Sigmoid colon (tissue), 7 donors: Measurements from ENCODE around the gene LAMA1. TPM values are rescaled to one million over a fixed set of nuclear protein-coding genes. Genes with fewer than 3 reads are reported as not detected.

ENCODE experiments used
- DNase-seq: peaks from one replicate; pipeline ENCODE4 v3.0.0-alpha.2; 2019
- H3K27ac ChIP-seq, 4 donors: fragments of 200-600 bp; sonication (generic); one replicate each; pipeline ENCODE4 v1.5.1; 2016 to 2019; ENCODE audit warnings: mild to moderate bottlenecking in 1 of 4
- H3K27me3 ChIP-seq, 3 donors: fragments of 200-600 bp; sonication (generic); one replicate each; pipeline ENCODE4 v1.5.1; 2019; ENCODE audit warnings: mild to moderate bottlenecking in 1 of 3
- H3K36me3 ChIP-seq, 4 donors: fragments of 200-600 bp; sonication (generic); one replicate each; pipeline ENCODE4 v1.5.1; 2016 to 2019
- H3K4me1 ChIP-seq, 4 donors: fragments of 200-600 bp; sonication (generic); one replicate each; pipeline ENCODE4 v1.5.1; 2017 to 2019
- H3K4me3 ChIP-seq, 4 donors: fragments of 200-600 bp; sonication (generic); one replicate each; pipeline ENCODE4 v1.5.1; 2017 to 2019; ENCODE audit warnings: mild to moderate bottlenecking in 2 of 4, moderate library complexity in 1 of 4
- H3K9me3 ChIP-seq, 4 donors: fragments of 200-600 bp in 3 of 4; sonication (generic) in 3 of 4; one replicate each; pipeline versions ENCODE4 v1.5.1 to v1.6.1; 2013 to 2019
- CTCF ChIP-seq, 4 experiments: fragments of 450-650 bp in 3 of 4; fragments of 200-600 bp in 1 of 4; IDR thresholded peaks; one replicate each; pipeline ENCODE4 v1.5.1; 2016 to 2019; ENCODE audit warnings: antibody characterized with exemption in 4 of 4, mild to moderate bottlenecking in 3 of 4, moderate library complexity in 2 of 4
- EP300 ChIP-seq, 4 donors: sonication (generic); formaldehyde crosslinking; IDR thresholded peaks; one replicate each; pipeline ENCODE4 v1.6.1; 2017; ENCODE audit warnings: antibody characterized with exemption in 4 of 4
- POLR2A ChIP-seq, 2 donors: fragments of 450-650 bp; IDR thresholded peaks; one replicate each; pipeline ENCODE4 v1.6.1; 2016; ENCODE audit warnings: antibody characterized with exemption in 2 of 2, mild to moderate bottlenecking in 2 of 2, moderate library complexity in 2 of 2
- POLR2AphosphoS5 ChIP-seq, 4 donors: sonication (generic); formaldehyde crosslinking; IDR thresholded peaks; one replicate each; pipeline ENCODE4 v1.6.1; 2017; ENCODE audit warnings: antibody characterized with exemption in 4 of 4
- WGBS, 2 donors: extraction: QIAGEN DNeasy Blood & Tissue Kit; methylation state at CpG; one replicate each; pipeline ENCODE4 v1.1.7; 2013; 5-methylcytosine and 5-hydroxymethylcytosine counted together
- intact Hi-C: fragments of 100-400 bp; cut with DNase I; formaldehyde crosslinking; loops from one replicate; pipeline ENCODE4 v1.15.1; 2023
- polyA plus RNA-seq, 3 donors: library from polyadenylated mRNA; stranded (reverse); fragments of 200-250 nt; gene quantifications; one replicate each; pipeline ENCODE4 v1.2.3, GENCODE V29; 2013
- total RNA-seq, 4 donors: library from RNA; depleted of rRNA; stranded (reverse); fragments of >200 nt; gene quantifications; one replicate each; pipeline ENCODE4 v1.1.0, GENCODE V29; 2016
- donor health status: healthy with polysubstance abuse.
- donor health status: Bipolar disorder and iron deficiency.
- donor health status: healthy.

The LAMA1 gene
- total and polyA plus RNA-seq, 7 donors, result 0.27 to 19.2 (median 1.4) TPM

DNA sequence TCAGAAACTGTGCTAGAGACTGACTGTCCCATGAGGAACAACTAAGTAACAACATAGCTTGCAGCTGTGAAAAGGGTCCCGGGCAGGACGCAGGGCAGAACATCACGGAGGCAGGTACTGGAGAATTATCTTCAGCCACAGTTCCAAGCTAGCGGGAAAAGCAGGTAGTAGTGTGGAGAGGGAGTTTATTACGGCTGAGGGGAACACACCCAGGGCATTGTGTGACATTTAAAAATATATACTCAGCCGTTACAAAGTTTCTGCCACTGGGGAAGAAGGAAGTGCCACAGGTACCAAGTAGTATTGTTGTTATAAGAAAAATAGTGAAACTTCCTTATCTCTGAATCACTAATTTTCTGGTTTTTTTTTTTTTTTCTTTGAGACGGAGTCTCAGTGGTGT, 179.6 kb downstream of the LAMA1 start:
- intact Hi-C loops, result no loop called here
- no peaks in the 10 kb centered on the region for H3K36me3 ChIP-seq
- H3K4me1 ChIP-seq, result no peaks in the 10 kb centered on the region
- no peak overlapping the region for H3K4me3 ChIP-seq
- no peaks in the 10 kb centered on the region for H3K9me3 ChIP-seq
- H3K27me3 ChIP-seq, result no peaks in the 10 kb centered on the region
- no peak for TF ChIP-seq EP300 (IDR thresholded peaks at IDR 0.05)
- no peak for TF ChIP-seq POLR2A (IDR thresholded peaks at IDR 0.05)
- TF ChIP-seq CTCF (IDR thresholded peaks at IDR 0.05), result no peak
- no peak for TF ChIP-seq POLR2AphosphoS5 (IDR thresholded peaks at IDR 0.05)
- no peak for DNase-seq
- no peak overlapping the region for H3K27ac ChIP-seq
- WGBS, 2 donors, result 12 to 18% methylated on average over 7 of the region's 7 CpGs

GRCh38 chr18:6934859-6935258, 182.7 kb downstream of the LAMA1 start:
- no peak for DNase-seq
- H3K4me1 ChIP-seq, result no peaks in the 10 kb centered on the region
- no peaks in the 10 kb centered on the region for H3K9me3 ChIP-seq
- H3K27me3 ChIP-seq, result no peaks in the 10 kb centered on the region
- no peak for TF ChIP-seq POLR2A (IDR thresholded peaks at IDR 0.05)
- no peaks in the 10 kb centered on the region for H3K36me3 ChIP-seq
- intact Hi-C loops, result no loop called here
- H3K4me3 ChIP-seq, result no peak overlapping the region
- no peak overlapping the region for H3K27ac ChIP-seq
- WGBS, 2 donors, result 88 to 93% methylated on average over 1 of the region's 1 CpG

DNA sequence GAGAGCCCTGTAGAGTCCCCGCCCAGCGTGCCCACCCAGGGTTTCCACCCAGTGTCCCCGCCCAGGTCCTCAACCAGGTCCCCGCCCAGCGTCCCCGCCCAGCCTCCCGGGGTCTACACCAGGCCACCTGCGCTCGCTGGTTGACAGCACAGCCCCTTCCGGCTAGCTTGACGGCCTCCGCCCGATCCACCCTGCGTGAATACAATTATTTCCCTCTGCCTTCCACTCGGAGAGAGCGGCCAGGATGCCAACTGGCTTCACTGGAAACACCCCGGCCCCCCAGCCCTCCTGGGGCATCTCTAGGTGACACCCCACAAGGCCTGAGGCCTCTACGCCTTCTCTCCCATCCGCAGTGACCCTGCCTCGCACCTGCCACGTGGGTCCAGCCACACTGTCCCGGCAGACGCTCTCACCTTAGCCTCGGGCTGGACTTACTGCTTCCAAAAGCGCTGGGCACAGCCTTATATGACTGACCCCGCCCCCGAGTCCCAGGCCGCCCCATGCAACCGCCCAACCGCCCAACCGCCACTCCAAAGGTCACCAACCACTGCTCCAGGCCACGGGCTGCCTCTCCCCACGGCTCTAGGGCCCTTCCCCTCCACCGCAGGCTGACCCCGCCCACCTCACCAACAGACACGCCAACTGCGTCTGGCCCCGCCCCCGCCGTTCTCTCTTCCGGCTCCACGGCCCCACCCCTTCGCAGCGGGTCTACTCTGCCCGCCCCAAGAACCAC, 188.1 kb downstream of the LAMA1 start:
- TF ChIP-seq POLR2AphosphoS5 (IDR thresholded peaks at IDR 0.05) (no peak), POLR2A (IDR thresholded peaks at IDR 0.05) (no peak), EP300 (IDR thresholded peaks at IDR 0.05) (no peak), CTCF (IDR thresholded peaks at IDR 0.05) (no peak)

GRCh38 chr18:6928359-6928758, 189.2 kb downstream of the LAMA1 start:
- no peaks in the 10 kb centered on the region for H3K36me3 ChIP-seq
- 82 to 86% methylated on average over 11 of the region's 11 CpGs for WGBS, 2 donors
- H3K9me3 ChIP-seq, result no peaks in the 10 kb centered on the region
- DNase-seq, result no peak
- intact Hi-C loops, result loop anchor here (10.0 kb wide), 1 partner anchor 76 kb away; no protein-coding TSS in a partner anchor
- no peak overlapping the region for H3K4me3 ChIP-seq
- no peaks in the 10 kb centered on the region for H3K4me1 ChIP-seq
- TF ChIP-seq EP300 (IDR thresholded peaks at IDR 0.05) (no peak), POLR2AphosphoS5 (IDR thresholded peaks at IDR 0.05) (no peak), POLR2A (IDR thresholded peaks at IDR 0.05) (no peak), CTCF (IDR thresholded peaks at IDR 0.05) (no peak)
- H3K27me3 ChIP-seq, result no peaks in the 10 kb centered on the region
- no peak overlapping the region for H3K27ac ChIP-seq

More for the DNA sequence above, 188.1 kb downstream of the LAMA1 start:
- intact Hi-C loops, result loop anchor here (10.0 kb wide), 1 partner anchor 75 kb away; no protein-coding TSS in a partner anchor
- Histone ChIP-seq H3K36me3 (no peaks in the 10 kb centered on the region), H3K27ac (no peak overlapping the region), H3K27me3 (no peaks in the 10 kb centered on the region), H3K4me3 (no peak overlapping the region), H3K4me1 (no peaks in the 10 kb centered on the region), H3K9me3 (no peaks in the 10 kb centered on the region)
- DNase-seq, result no peak
- 69 to 89% methylated on average over 45 of the region's 45 CpGs for WGBS, 2 donors

DNA sequence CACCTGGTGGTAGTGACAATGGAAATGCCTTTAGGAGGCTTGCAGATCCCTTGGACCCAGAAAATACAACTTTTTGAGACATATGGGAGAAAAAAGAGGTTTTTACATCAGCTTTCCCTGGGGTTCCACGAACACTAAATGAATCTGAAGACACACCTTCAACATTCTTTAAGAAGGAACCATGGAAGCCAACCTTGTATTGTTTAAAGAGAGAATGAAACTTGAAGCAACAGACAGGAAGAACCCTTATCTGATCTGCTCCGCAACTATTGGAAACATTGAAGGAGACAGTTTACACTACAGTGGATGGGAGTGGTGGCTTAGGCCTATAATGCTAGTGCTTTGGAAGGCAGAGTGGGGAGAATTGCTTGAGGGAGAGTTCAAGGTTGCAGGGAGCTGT, 190.4 kb downstream of the LAMA1 start:
- no peak for DNase-seq

More for the DNA sequence above, 190.4 kb downstream of the LAMA1 start:
- Histone ChIP-seq H3K9me3 (no peaks in the 10 kb centered on the region), H3K27ac (no peak overlapping the region), H3K4me3 (no peak overlapping the region), H3K4me1 (no peaks in the 10 kb centered on the region), H3K36me3 (no peaks in the 10 kb centered on the region), H3K27me3 (no peaks in the 10 kb centered on the region)
- 42 to 72% methylated on average over 2 of the region's 2 CpGs for WGBS, 2 donors
- intact Hi-C loops, result loop anchor here (10.0 kb wide), 1 partner anchor 78 kb away; no protein-coding TSS in a partner anchor
- TF ChIP-seq CTCF (IDR thresholded peaks at IDR 0.05) (no peak), EP300 (IDR thresholded peaks at IDR 0.05) (no peak), POLR2A (IDR thresholded peaks at IDR 0.05) (no peak), POLR2AphosphoS5 (IDR thresholded peaks at IDR 0.05) (no peak)
